Measurements from ENCODE around the gene NCF4. TPM values are rescaled to one million over a fixed set of nuclear protein-coding genes. Genes with fewer than 3 reads are reported as not detected.

Gene NCF4
- polyA plus RNA-seq, 2 of the 4 experiments (the other 2 are of a cell fraction) = not detected

GRCh38 chr22:36913427-36914389, 52.9 kb downstream of the NCF4 start, which contains the start of gene CSF2RB:
Gene CSF2RB, plus strand, starts transcription at chr22:36913628. Its CDS starts 8,580 bp downstream, at chr22:36922208.
- 65% methylated on average over 15 of the region's 18 CpGs for WGBS (ENCODE audit: missing lambda C conversion rate)
- CTCF ChIA-PET = interaction anchor here (0.7 to 3.6 kb wide), 4 partner anchors 31 to 132 kb away, joined by 3 to 11 read pairs (median 3); no protein-coding TSS in a partner anchor
- no peak within 1 kb of the TSS for H3K27ac ChIP-seq
- no peak within 1 kb of the TSS for H3K4me2 ChIP-seq
- H3K4me3 ChIP-seq = no peak within 1 kb of the TSS
- POLR2A ChIA-PET = no interaction called here
- H3K9me3 ChIP-seq = peaks cover 2% of the 10 kb centered on the region; the same call in 1 of the 3 replicates
- FAIRE-seq = no peak
- TF ChIP-seq POLR2AphosphoS2 (conservative IDR thresholded peaks at IDR 0.05; ENCODE audit: low read length) (no peak), ZFP36 (IDR thresholded peaks at IDR 0.05; ENCODE audit: borderline replicate concordance, partially characterized antibody) (peak; percentile 5), CHD4 (IDR thresholded peaks at IDR 0.05; ENCODE audit: borderline replicate concordance) (no peak)
- no peak for DNase-seq (ENCODE audit: low read depth in 1 of 2, low spot score in 1 of 2)
- no peak for ATAC-seq
- H3K4me1 ChIP-seq = no peaks in the 10 kb centered on the region

GRCh38 chr22:36914390-36914752, 53.6 kb downstream of the NCF4 start:
- ChIA-PET CTCF (interaction anchor here (0.7 to 3.6 kb wide), 4 partner anchors 32 to 132 kb away, joined by 3 to 11 read pairs (median 3); no protein-coding TSS in a partner anchor), POLR2A (no interaction called here)
- Histone ChIP-seq H3K4me2 (no peak overlapping the region), H3K4me1 (no peaks in the 10 kb centered on the region), H3K4me3 (no peak overlapping the region), H3K9me3 (peaks cover 5% of the 10 kb centered on the region; the same call in 1 of the 3 replicates), H3K27ac (no peak overlapping the region)
- WGBS (ENCODE audit: missing lambda C conversion rate) = 67% methylated on average over 1 of the region's 1 CpG
- FAIRE-seq (no peak), ATAC-seq (no peak), DNase-seq (ENCODE audit: low read depth in 1 of 2, low spot score in 1 of 2) (no peak)
- TF ChIP-seq CBX8 (IDR thresholded peaks at IDR 0.05) = no peak
- no peak for TF ChIP-seq TP53 (CRISPR knock-in tag; IDR thresholded peaks at IDR 0.05)
- TF ChIP-seq HOXB5 (CRISPR knock-in tag; IDR thresholded peaks at IDR 0.05) = no peak
- no peak for TF ChIP-seq RARB (CRISPR knock-in tag; IDR thresholded peaks at IDR 0.05)
- no peak for TF ChIP-seq NFE2L2 (conservative IDR thresholded peaks at IDR 0.05; ENCODE audit: low read length)
- no peak for TF ChIP-seq CBX2 (IDR thresholded peaks at IDR 0.05; ENCODE audit: borderline replicate concordance, low read depth)
- no peak for TF ChIP-seq HES2 (IDR thresholded peaks at IDR 0.05)

- DNase-seq (ENCODE audit: low read depth in 1 of 2, low spot score in 1 of 2) (no peak), ATAC-seq (no peak), FAIRE-seq (no peak)
- no peak overlapping the region for H3K4me2 ChIP-seq
- H3K9me3 ChIP-seq = peaks cover 5% of the 10 kb centered on the region; the same call in 1 of the 3 replicates
- no peak overlapping the region for H3K4me3 ChIP-seq
- ChIA-PET POLR2A (no interaction called here), CTCF (no interaction called here)
- H3K4me1 ChIP-seq = no peaks in the 10 kb centered on the region
- TF ChIP-seq SREBF2 (IDR thresholded peaks at IDR 0.05) = no peak
- TF ChIP-seq NR3C1 (IDR thresholded peaks at IDR 0.05) = no peak
- TF ChIP-seq SMC3 (IDR thresholded peaks at IDR 0.05) = no peak
- no peak for TF ChIP-seq TP53 (CRISPR knock-in tag; IDR thresholded peaks at IDR 0.05)
- no peak for TF ChIP-seq JUN (IDR thresholded peaks at IDR 0.05)
- TF ChIP-seq ATOH8 (CRISPR knock-in tag; IDR thresholded peaks at IDR 0.05; ENCODE audit: low read depth) = no peak
- no peak overlapping the region for H3K27ac ChIP-seq
These were observed 55.2 kb downstream of the NCF4 start for GRCh38 chr22:36916034-36916433.

GRCh38 chr22:36918586-36919284, 57.9 kb downstream of the NCF4 start:
- H3K4me2 ChIP-seq = no peak overlapping the region
- DNase-seq (ENCODE audit: low read depth in 1 of 2, low spot score in 1 of 2) (no peak), FAIRE-seq (no peak), ATAC-seq (no peak)
- no peak overlapping the region for H3K27ac ChIP-seq
- H3K4me3 ChIP-seq = no peak overlapping the region
- ChIA-PET CTCF (interaction anchor here (0.8 to 1.0 kb wide), 2 partner anchors 59 to 63 kb away, joined by 3 read pairs; no protein-coding TSS in a partner anchor), POLR2A (no interaction called here)
- peaks cover 5% of the 10 kb centered on the region; the same call in 1 of the 3 replicates for H3K9me3 ChIP-seq
- H3K4me1 ChIP-seq = no peaks in the 10 kb centered on the region
- 4% methylated on average over 3 of the region's 3 CpGs for WGBS (ENCODE audit: missing lambda C conversion rate)
- TF ChIP-seq E2F6 (IDR thresholded peaks at IDR 0.05; ENCODE audit: borderline replicate concordance, low read depth) = no peak
- no peak for TF ChIP-seq FOSB (CRISPR knock-in tag; IDR thresholded peaks at IDR 0.05)
- TF ChIP-seq JUN (IDR thresholded peaks at IDR 0.05) = no peak
- TF ChIP-seq MYC (IDR thresholded peaks at IDR 0.05; ENCODE audit: borderline replicate concordance, low read length) = no peak
- TF ChIP-seq NPAS2 (CRISPR knock-in tag; IDR thresholded peaks at IDR 0.05; ENCODE audit: borderline replicate concordance) = no peak
- TF ChIP-seq CHD2 (IDR thresholded peaks at IDR 0.05; ENCODE audit: low read length, partially characterized antibody) = no peak
- no peak for TF ChIP-seq GATA3 (IDR thresholded peaks at IDR 0.05; ENCODE audit: borderline replicate concordance)
- no peak for TF ChIP-seq HES2 (IDR thresholded peaks at IDR 0.05)
- no peak for TF ChIP-seq REST (IDR thresholded peaks at IDR 0.05)
- no peak for TF ChIP-seq RCOR1 (IDR thresholded peaks at IDR 0.05; ENCODE audit: low read depth, low read length)
